Chondrocyte (in vitro differentiated cells): ENCODE data around the gene PARN. TPM values are rescaled to one million over a fixed set of nuclear protein-coding genes. Genes with fewer than 3 reads are reported as not detected.
"Not testable (repeated sequence)": the region's sequence is repeated elsewhere in the genome, so short reads cannot be mapped to it uniquely, and the experiment has no call there.

Experiments
- DNase-seq: peaks from one replicate; pipeline ENCODE4 v3.0.0; 2021; ENCODE audit warnings: mixed read lengths, low spot score
- H3K27ac Mint-ChIP-seq: one replicate; pipeline ENCODE4 v1.8.0; 2021; ENCODE audit warnings: mild to moderate bottlenecking, moderate library complexity, mixed read lengths; ENCODE audit not compliant: unreplicated experiment
- H3K27me3 Mint-ChIP-seq: 2 replicates; pipeline ENCODE4 v1.8.0; 2021; ENCODE audit warnings: low read depth, mixed read lengths
- H3K36me3 Mint-ChIP-seq: 2 replicates; pipeline ENCODE4 v1.8.0; 2021; ENCODE audit warnings: low read depth, mixed read lengths
- H3K4me1 Mint-ChIP-seq: 2 replicates; pipeline ENCODE4 v1.8.0; 2021; ENCODE audit warnings: low read depth, mild to moderate bottlenecking, mixed read lengths
- H3K4me3 Mint-ChIP-seq: one replicate; pipeline ENCODE4 v1.8.0; 2021; ENCODE audit warnings: mild to moderate bottlenecking, moderate library complexity, mixed read lengths; ENCODE audit not compliant: unreplicated experiment
- H3K9me3 Mint-ChIP-seq: 2 replicates; pipeline ENCODE4 v1.8.0; 2021; ENCODE audit warnings: low read depth, mixed read lengths
- CTCF ChIP-seq: fragments of 200-600 bp; sonication (generic); IDR thresholded peaks from 2 replicates; pipeline ENCODE4 v1.5.0; 2021; ENCODE audit warnings: antibody characterized with exemption, mild to moderate bottlenecking, moderate library complexity
- total RNA-seq: library from RNA; stranded (reverse); gene quantifications from 3 replicates; pipeline ENCODE4 v1.2.1, GENCODE V29; 2021

PARN gene
- total RNA-seq, 1 donor from 2014 or later = 24.1 TPM

GRCh38 chr16:14434860-14435259, 195.2 kb downstream of the PARN start:
- Mint-ChIP-seq H3K9me3 (peaks cover 6% of the 10 kb centered on the region), H3K4me1 (peaks cover 28% of the 10 kb centered on the region), H3K36me3 (peaks cover 8% of the 10 kb centered on the region), H3K27ac (no peak overlapping the region), H3K4me3 (no peak overlapping the region), H3K27me3 (no peaks in the 10 kb centered on the region)
- no peak for TF ChIP-seq CTCF
- no peak for DNase-seq

GRCh38 chr16:14428971-14429637, 201.0 kb downstream of the PARN start:
- not testable (repeated sequence) for H3K36me3 Mint-ChIP-seq, H3K4me3 Mint-ChIP-seq, H3K27ac Mint-ChIP-seq, DNase-seq, H3K9me3 Mint-ChIP-seq, H3K27me3 Mint-ChIP-seq
- H3K4me1 Mint-ChIP-seq = peaks cover 12% of the 10 kb centered on the region

- TF ChIP-seq CTCF = no peak
Measured at GRCh38 chr16:14428043-14428442, 202.0 kb downstream of the PARN start.

GRCh38 chr16:14427371-14427948, 202.6 kb downstream of the PARN start:
- no peak for DNase-seq
- H3K27ac Mint-ChIP-seq = no peak overlapping the region
- H3K9me3 Mint-ChIP-seq = peaks cover 5% of the 10 kb centered on the region
- no peak for TF ChIP-seq CTCF
- peaks cover 26% of the 10 kb centered on the region for H3K4me1 Mint-ChIP-seq
- H3K27me3 Mint-ChIP-seq = no peaks in the 10 kb centered on the region
- H3K4me3 Mint-ChIP-seq = no peak overlapping the region
- peaks cover 11% of the 10 kb centered on the region for H3K36me3 Mint-ChIP-seq

More at GRCh38 chr16:14428043-14428442, 202.0 kb downstream of the PARN start:
- DNase-seq = no peak
- H3K27ac Mint-ChIP-seq = no peak overlapping the region
- H3K36me3 Mint-ChIP-seq = peaks cover 11% of the 10 kb centered on the region
- H3K9me3 Mint-ChIP-seq = peaks cover 6% of the 10 kb centered on the region
- H3K27me3 Mint-ChIP-seq = no peaks in the 10 kb centered on the region
- H3K4me3 Mint-ChIP-seq = no peak overlapping the region
- H3K4me1 Mint-ChIP-seq = peaks cover 20% of the 10 kb centered on the region

- no peak overlapping the region for H3K27ac Mint-ChIP-seq
- H3K27me3 Mint-ChIP-seq = no peaks in the 10 kb centered on the region
- H3K4me3 Mint-ChIP-seq = no peak overlapping the region
- peaks cover 6% of the 10 kb centered on the region for H3K36me3 Mint-ChIP-seq
- no peak for DNase-seq
- peaks cover 42% of the 10 kb centered on the region for H3K4me1 Mint-ChIP-seq
- TF ChIP-seq CTCF = no peak
- no peaks in the 10 kb centered on the region for H3K9me3 Mint-ChIP-seq
Measured at GRCh38 chr16:14424595-14424994, 205.5 kb downstream of the PARN start.

GRCh38 chr16:14423344-14423743, 206.7 kb downstream of the PARN start:
- no peak for DNase-seq
- H3K4me3 Mint-ChIP-seq = no peak overlapping the region
- no peak for TF ChIP-seq CTCF
- no peaks in the 10 kb centered on the region for H3K9me3 Mint-ChIP-seq
- H3K27ac Mint-ChIP-seq = no peak overlapping the region
- no peaks in the 10 kb centered on the region for H3K27me3 Mint-ChIP-seq
- peaks cover 55% of the 10 kb centered on the region for H3K4me1 Mint-ChIP-seq
- H3K36me3 Mint-ChIP-seq = peaks cover 6% of the 10 kb centered on the region
